PC-9 (cell line): Measurements from ENCODE around the gene TMCC1. TPM values are rescaled to one million over a fixed set of nuclear protein-coding genes. Genes with fewer than 3 reads are reported as not detected.
A peak's percentile ranks its signal among the peaks of the same experiment; 100 is the strongest.
"Not testable (repeated sequence)": the region's sequence is repeated elsewhere in the genome, so short reads cannot be mapped to it uniquely, and the experiment has no call there.

Experiments used
- BruUV-seq: library from RNA; stranded (reverse); fragments of 400-500 nt; replicated peaks from 2 replicates; lab custom pipeline; 2021; lab: Mats Ljungman, UMichigan
- CTCF ChIA-PET: fragments of 300-600 bp; sonication (Branson Sonifier 250); formaldehyde crosslinking; loops from one replicate; lab custom pipeline; 2022; ENCODE audit warnings: antibody characterized with exemption; lab: Charles Lee
- POLR2A ChIA-PET: fragments of 300-600 bp; sonication (Branson Sonifier 250); formaldehyde crosslinking; loops from one replicate; lab custom pipeline; 2022; ENCODE audit warnings: antibody characterized with exemption; ENCODE audit not compliant: unreplicated experiment; lab: Charles Lee
- DNase-seq, 2 experiments: peaks; one replicate each; pipeline versions ENCODE4 v3.0.0 to v3.0.0-alpha.2; 2015 to 2022; ENCODE audit warnings: mixed read lengths in 1 of 2
- H2AFZ ChIP-seq: fragments of 200-600 bp; sonication (generic); 2 replicates; pipeline ENCODE4 v1.8.1; 2017; ENCODE audit warnings: antibody characterized with exemption
- H3F3A ChIP-seq: fragments of 200-600 bp; sonication (generic); 2 replicates; pipeline ENCODE4 v1.8.1; 2017; ENCODE audit warnings: antibody characterized with exemption, mild to moderate bottlenecking, low read depth; ENCODE audit not compliant: insufficient read depth
- H3K27ac ChIP-seq: fragments of 200-600 bp; sonication (generic); 2 replicates; pipeline ENCODE4 v1.6.1; 2016; ENCODE audit warnings: mixed run types
- H3K27me3 ChIP-seq: fragments of 200-600 bp; sonication (generic); 2 replicates; pipeline ENCODE4 v1.6.1; 2016; ENCODE audit warnings: low read depth, mixed run types; ENCODE audit not compliant: insufficient read depth
- H3K36me3 ChIP-seq: fragments of 200-600 bp; sonication (generic); 2 replicates; pipeline ENCODE4 v1.6.1; 2016; ENCODE audit warnings: low read depth, mixed run types
- H3K4me1 ChIP-seq: fragments of 200-600 bp; sonication (generic); replicated peaks from 2 replicates; pipeline ENCODE4 v1.6.1; 2016; ENCODE audit warnings: mixed run types; ENCODE audit not compliant: insufficient read depth
- H3K4me2 ChIP-seq: fragments of 200-600 bp; sonication (generic); 2 replicates; pipeline ENCODE4 v1.6.1; 2017; ENCODE audit warnings: mixed run types
- H3K4me3 ChIP-seq: fragments of 200-600 bp; sonication (generic); 2 replicates; pipeline ENCODE4 v1.6.1; 2016; ENCODE audit warnings: mixed run types
- H3K79me2 ChIP-seq: fragments of 200-600 bp; sonication (generic); 2 replicates; pipeline ENCODE4 v1.6.1; 2017; ENCODE audit warnings: low read depth, mixed run types
- H3K9me2 ChIP-seq: fragments of 200-600 bp; sonication (generic); 2 replicates; pipeline ENCODE4 v1.8.1; 2017; ENCODE audit warnings: mild to moderate bottlenecking; ENCODE audit not compliant: insufficient read depth
- H3K9me3 ChIP-seq: fragments of 200-600 bp; sonication (generic); 2 replicates; pipeline ENCODE4 v1.8.1; 2016; ENCODE audit warnings: low read depth; ENCODE audit not compliant: insufficient read depth
- H4K20me1 ChIP-seq: fragments of 200-600 bp; sonication (generic); 2 replicates; pipeline ENCODE4 v1.8.1; 2017; ENCODE audit not compliant: insufficient read depth
- EZH2 ChIP-seq: fragments of 200-600 bp; sonication (generic); IDR thresholded peaks from 2 replicates; pipeline ENCODE4 v1.8.0; 2017; ENCODE audit warnings: antibody characterized with exemption, low read depth
- intact Hi-C: fragments of 100-400 bp; cut with micrococcal nuclease; formaldehyde crosslinking; loops from one replicate; pipeline ENCODE4 v1.10.0; 2022; ENCODE audit not compliant: unreplicated experiment
- total RNA-seq: library from RNA; stranded (reverse); gene quantifications from 2 replicates; pipeline ENCODE4 v1.2.3, GENCODE V29; 2021
- TF ChIP-seq, protein P1 (sequence below): fragments of 200-600 bp; sonication (generic); conservative IDR thresholded peaks from 2 replicates; pipeline ENCODE4 v1.6.1; 2017; ENCODE audit warnings: mixed run types, antibody characterized with exemption, mild to moderate bottlenecking, moderate library complexity

The TMCC1 gene
- total RNA-seq, 1 experiment from 2014 or later, result 41.4 TPM

GRCh38 chr3:129859272-129859671, 34.2 kb downstream of the TMCC1 start:
- no TSS peak for BruUV-seq
- peaks cover 23% of the 10 kb centered on the region; the same call in 1 of the 2 replicates for H3K9me3 ChIP-seq
- peaks cover 46% of the 10 kb centered on the region for H3K79me2 ChIP-seq
- H3F3A ChIP-seq, result 0 out of 2 replicates have a peak, but pooled peaks cover 4% of the 10 kb centered on the region
- no peaks in the 10 kb centered on the region for H3K27me3 ChIP-seq
- DNase-seq, result no peak
- no peaks in the 10 kb centered on the region for H3K9me2 ChIP-seq
- intact Hi-C loops, result no loop called here
- H3K4me1 ChIP-seq, result peaks cover 17% of the 10 kb centered on the region
- peaks cover 20% of the 10 kb centered on the region for H3K36me3 ChIP-seq
- ChIA-PET CTCF (interaction anchor here (0.9 kb wide), 1 partner anchor 30 kb away, joined by 3 read pairs; no protein-coding TSS in a partner anchor), POLR2A (interaction anchor here (0.6 kb wide), 1 partner anchor 356 kb away, joined by 4 read pairs; no protein-coding TSS in a partner anchor)
- no peak overlapping the region for H3K27ac ChIP-seq
- no peaks in the 10 kb centered on the region for H4K20me1 ChIP-seq
- H3K4me2 ChIP-seq, result no peak overlapping the region
- no peak overlapping the region for H2AFZ ChIP-seq
- no peak for TF ChIP-seq EZH2
- TF ChIP-seq, protein P1, sequence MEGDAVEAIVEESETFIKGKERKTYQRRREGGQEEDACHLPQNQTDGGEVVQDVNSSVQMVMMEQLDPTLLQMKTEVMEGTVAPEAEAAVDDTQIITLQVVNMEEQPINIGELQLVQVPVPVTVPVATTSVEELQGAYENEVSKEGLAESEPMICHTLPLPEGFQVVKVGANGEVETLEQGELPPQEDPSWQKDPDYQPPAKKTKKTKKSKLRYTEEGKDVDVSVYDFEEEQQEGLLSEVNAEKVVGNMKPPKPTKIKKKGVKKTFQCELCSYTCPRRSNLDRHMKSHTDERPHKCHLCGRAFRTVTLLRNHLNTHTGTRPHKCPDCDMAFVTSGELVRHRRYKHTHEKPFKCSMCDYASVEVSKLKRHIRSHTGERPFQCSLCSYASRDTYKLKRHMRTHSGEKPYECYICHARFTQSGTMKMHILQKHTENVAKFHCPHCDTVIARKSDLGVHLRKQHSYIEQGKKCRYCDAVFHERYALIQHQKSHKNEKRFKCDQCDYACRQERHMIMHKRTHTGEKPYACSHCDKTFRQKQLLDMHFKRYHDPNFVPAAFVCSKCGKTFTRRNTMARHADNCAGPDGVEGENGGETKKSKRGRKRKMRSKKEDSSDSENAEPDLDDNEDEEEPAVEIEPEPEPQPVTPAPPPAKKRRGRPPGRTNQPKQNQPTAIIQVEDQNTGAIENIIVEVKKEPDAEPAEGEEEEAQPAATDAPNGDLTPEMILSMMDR, result no peak
- no peak overlapping the region for H3K4me3 ChIP-seq

GRCh38 chr3:129857899-129858298, 35.6 kb downstream of the TMCC1 start:
- ChIA-PET POLR2A (interaction anchor here (0.6 kb wide), 1 partner anchor 371 kb away, joined by 5 read pairs; no protein-coding TSS in a partner anchor), CTCF (no interaction called here)
- Histone ChIP-seq H3K27ac (no peak overlapping the region), H3K4me2 (no peak overlapping the region), H4K20me1 (no peaks in the 10 kb centered on the region), H3K36me3 (peaks cover 20% of the 10 kb centered on the region), H3K9me3 (peaks cover 23% of the 10 kb centered on the region; the same call in 1 of the 2 replicates), H3K4me1 (peaks cover 17% of the 10 kb centered on the region), H3K79me2 (peaks cover 43% of the 10 kb centered on the region), H3F3A (0 out of 2 replicates have a peak, but pooled peaks cover 3% of the 10 kb centered on the region), H2AFZ (no peak overlapping the region), H3K4me3 (no peak overlapping the region), H3K9me2 (no peaks in the 10 kb centered on the region), H3K27me3 (no peaks in the 10 kb centered on the region)
- TF ChIP-seq, protein P1, result no peak
- no peak for TF ChIP-seq EZH2
- no peak for DNase-seq
- no TSS peak for BruUV-seq
- intact Hi-C loops, result no loop called here

- Histone ChIP-seq H3K4me1 (peaks cover 17% of the 10 kb centered on the region), H3K27ac (peak overlapping the region; percentile 77), H3K36me3 (peaks cover 20% of the 10 kb centered on the region), H3K9me3 (peaks cover 18% of the 10 kb centered on the region; the same call in 1 of the 2 replicates), H3K79me2 (peaks cover 40% of the 10 kb centered on the region)
- POLR2A ChIA-PET, H4K20me1 ChIP-seq, H2AFZ ChIP-seq, DNase-seq, H3K27me3 ChIP-seq, H3F3A ChIP-seq, H3K4me3 ChIP-seq, intact Hi-C loops, BruUV-seq, CTCF ChIA-PET, H3K4me2 ChIP-seq, H3K9me2 ChIP-seq: not testable (repeated sequence)
Observed at GRCh38 chr3:129856790-129857189, 36.7 kb downstream of the TMCC1 start.
